ENCODE data around the gene KMT5B.

Gene KMT5B

GRCh38 chr11:68179847-68180246 lies 33.2 kb downstream of the KMT5B start:
- DNase-seq, result no peak

- no peak for DNase-seq
Observed at GRCh38 chr11:68177877-68178276, 35.2 kb downstream of the KMT5B start.

DNA sequence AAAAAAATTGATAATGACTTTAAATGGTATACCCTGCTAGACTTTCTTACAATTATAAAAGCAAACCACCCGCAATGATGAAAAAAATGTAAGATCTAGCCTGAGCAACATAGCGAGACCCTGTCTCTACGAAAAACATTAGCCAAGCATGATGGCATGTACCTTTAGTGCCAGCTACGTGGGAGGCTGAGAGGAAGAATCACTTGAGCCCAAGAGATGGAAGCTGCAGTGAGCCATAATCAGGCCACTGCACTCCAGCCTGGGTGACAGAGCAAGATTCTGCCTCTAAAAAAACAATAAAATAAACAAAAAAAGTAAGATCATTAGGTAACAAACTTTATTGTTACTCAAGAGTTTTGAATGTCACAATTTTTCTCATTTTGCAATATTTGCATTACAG lies 39.2 kb downstream of the KMT5B start:
- no peak for DNase-seq

DNA sequence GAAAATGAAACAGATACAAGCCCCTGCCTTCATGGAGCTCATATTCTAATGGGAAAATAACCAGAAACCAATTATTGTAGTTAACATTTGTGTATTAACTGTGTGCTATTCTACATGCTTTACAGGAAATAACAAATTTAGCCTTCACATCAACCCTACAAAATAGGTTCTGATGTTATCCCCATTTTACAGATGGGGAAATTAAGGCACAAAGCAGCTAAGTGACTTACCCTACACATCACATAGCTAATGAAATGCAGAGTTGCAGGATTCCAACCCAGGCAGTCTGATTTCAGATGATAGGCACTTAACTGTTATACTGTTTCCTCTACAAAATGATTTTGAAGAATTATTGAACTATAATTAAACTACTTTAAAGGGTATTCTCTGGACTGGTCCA lies 43.7 kb downstream of the KMT5B start:
- DNase-seq, result no peak

DNA sequence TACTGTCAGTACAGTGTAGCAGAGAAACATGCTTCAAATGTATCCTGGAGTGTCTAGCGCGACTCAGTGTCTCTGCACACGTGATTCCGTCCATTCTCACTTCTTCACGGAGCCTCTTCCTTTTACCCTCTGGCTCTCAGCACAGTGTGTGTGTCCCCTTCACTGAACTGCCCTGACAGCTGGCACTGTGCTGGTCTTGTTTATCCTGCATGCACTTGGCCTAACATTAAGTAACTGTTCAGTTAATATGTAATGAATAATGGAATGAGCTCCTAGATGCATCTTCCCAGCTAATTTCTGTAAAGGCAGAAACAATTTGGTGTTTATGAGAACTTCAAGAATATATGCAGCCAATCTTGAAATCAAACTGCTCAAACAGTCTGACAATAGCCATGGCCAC lies 44.4 kb downstream of the KMT5B start:
- no peak for DNase-seq

- no peak for DNase-seq
Observed at GRCh38 chr11:68167474-68167873, 45.6 kb downstream of the KMT5B start.

GRCh38 chr11:68166969-68167368 lies 46.1 kb downstream of the KMT5B start:
- no peak for DNase-seq

DNA sequence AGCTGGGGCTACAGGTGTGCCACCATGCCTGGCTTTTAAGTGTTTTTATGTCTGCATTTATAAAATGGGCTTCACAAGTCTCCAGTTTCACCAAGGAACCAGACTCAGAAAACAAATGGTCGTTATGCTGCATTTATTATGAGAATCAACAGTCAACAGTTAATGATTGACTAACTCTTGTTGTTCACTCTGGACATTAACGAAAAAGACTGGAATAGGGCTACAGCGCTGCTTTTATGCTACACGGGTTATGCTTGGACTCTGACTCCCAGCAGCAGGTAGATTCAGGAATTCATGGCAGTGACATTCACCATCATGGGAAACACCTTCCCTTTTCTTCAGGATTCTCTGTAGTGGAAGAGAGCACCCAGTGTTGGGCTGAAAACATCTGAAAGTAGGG lies 47.5 kb downstream of the KMT5B start:
- no peak for DNase-seq

DNA sequence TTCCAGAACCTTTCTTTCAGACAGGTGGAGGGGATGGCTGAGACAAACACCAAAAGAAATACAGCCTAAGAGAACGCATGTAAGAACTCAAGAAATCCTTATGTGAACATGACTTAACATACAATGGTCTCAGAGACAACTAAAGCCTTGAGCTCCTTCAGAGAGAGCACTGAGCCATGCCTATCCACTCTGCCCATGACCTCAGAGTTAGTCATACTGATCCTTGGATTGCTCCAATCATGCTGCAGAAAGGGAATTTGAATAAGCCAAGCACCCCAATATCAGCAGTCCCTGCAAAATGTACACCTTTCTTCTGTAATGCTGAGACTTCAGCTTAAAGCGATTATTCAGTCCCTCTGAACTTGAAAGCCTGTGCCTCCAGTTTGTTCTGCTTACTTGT lies 48.7 kb downstream of the KMT5B start:
- DNase-seq, result no peak

DNA sequence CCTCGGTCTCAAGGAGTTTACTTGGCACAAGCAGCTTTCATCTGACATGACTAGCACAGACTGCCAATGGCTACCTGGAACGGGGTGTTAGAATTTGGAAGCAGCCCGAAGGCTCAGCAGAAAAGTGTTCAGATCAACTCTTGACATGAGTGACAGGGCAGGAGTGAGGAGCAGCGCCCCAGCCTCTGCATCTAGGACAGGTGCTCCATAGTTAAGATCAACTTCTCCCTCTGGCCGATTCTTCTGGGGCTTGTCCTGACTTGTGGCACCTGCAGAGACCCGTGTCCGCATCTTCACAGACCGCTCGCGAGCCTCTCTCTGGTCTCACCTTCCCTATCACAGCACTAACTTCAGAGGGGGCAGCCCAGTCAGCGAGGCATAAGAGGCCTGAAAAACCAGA lies 49.4 kb downstream of the KMT5B start:
- DNase-seq, result no peak

GRCh38 chr11:68160100-68160695 lies 52.9 kb downstream of the KMT5B start:
- DNase-seq, result no peak

- no peak for DNase-seq
Observed at GRCh38 chr11:68159665-68160064, 53.4 kb downstream of the KMT5B start.

- no peak for DNase-seq
Observed at GRCh38 chr11:68159161-68159560, 53.9 kb downstream of the KMT5B start.

- DNase-seq, result no peak
Observed at GRCh38 chr11:68158580-68158979, 54.5 kb downstream of the KMT5B start.

DNA sequence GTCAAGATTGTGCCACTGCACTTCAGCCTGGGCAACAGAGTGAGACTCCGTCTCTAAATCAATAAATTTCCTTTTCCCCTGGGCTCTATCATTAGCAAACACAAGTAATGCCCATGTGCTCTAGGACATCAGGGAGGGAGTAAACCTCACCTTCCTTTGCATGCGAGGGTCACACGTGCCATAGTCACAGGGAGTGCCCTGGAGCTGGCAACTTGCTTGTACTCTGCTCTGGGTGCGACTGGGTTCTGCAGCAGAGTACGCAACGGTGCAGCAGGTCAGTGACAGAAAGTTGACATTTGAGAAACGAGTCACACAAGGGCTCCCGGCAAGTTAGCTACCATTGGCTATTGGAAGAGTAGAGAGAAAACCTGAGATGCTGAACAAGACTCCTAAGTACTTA lies 59.4 kb downstream of the KMT5B start:
- no peak for DNase-seq

GRCh38 chr11:68150037-68150436 lies 63.1 kb downstream of the KMT5B start:
- no peak for DNase-seq

GRCh38 chr11:68149417-68149816 lies 63.7 kb downstream of the KMT5B start:
- no peak for DNase-seq

- no peak for DNase-seq
Observed at GRCh38 chr11:68148879-68149278, 64.2 kb downstream of the KMT5B start.

GRCh38 chr11:68148071-68148805 lies 64.9 kb downstream of the KMT5B start:
- DNase-seq, result no peak

DNA sequence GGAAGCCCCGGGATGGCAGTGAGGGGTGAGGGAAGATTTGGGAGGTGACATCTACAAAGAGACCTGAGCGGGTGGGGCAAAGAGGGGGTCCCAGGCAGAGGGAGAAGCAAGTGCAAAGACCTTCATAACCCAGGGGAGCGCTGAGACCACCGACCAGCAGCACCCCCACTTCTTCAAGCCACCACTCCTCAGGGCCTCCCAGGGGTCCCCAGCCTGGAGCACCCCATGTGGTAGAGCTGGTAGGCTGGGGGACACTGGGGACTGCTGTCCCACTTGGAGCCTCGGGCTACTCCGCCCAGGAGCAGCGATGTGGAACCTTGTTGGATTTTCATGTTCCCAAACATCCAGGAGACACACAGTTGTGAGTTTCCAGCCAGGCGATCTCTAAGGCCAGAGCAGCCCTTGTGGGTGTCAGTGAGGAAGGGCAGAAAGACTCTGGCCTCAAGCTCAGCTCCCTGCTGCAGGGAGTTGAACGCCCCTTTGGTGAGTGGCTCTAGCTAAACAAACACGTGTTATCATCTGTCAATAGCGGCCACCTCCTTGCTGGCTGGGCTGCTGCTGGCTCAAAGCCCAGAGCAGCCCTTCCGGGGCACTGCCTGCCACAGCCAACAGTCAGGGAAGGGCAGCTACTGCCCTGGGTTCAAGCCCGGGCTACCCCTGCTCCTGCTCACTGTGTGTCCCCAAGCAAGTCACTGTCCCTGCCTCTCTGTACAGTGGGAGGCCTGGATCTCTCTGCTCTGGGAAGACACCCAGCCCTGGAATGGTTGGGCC lies 66.2 kb downstream of the KMT5B start:
- DNase-seq, result peak; percentile 81

GRCh38 chr11:68146010-68146540 lies 67.0 kb downstream of the KMT5B start:
- peak; percentile 87 for DNase-seq

DNA sequence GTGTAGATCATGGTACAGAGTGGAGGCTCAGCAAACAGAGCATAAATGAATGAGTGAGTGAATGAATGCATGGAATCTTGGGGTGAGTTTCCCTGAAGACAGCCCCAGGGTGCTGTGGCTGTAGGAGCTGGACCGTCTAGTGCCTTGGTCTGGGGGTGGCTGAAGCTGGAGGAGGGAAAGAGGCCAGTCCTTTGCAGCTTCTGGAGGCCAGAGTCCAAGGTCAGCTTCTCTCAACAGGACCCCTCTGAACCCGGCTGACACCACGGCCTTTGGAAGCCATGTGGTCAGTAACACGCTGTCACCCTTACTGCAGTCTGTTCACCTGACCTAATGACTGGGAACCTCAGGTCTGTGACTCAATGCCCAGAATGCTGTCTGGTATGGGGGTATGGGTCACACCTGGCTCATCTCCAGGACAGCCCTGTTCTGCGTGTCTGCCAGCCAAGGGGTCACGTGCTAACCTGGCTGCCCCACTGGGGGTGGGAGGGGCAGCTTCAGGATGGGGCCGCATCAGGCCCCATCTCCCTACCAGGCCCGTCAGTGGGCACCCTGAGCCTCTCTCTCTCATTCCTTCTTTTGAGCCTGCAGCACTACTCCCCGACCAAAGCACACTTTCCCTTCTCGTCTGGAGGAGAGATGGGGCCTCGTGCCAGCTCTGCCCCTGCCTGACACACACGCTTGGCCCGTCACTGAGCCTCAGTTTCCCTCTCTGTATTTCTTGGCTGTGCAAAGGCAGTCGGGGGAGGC lies 67.8 kb downstream of the KMT5B start:
- DNase-seq, result no peak

DNA sequence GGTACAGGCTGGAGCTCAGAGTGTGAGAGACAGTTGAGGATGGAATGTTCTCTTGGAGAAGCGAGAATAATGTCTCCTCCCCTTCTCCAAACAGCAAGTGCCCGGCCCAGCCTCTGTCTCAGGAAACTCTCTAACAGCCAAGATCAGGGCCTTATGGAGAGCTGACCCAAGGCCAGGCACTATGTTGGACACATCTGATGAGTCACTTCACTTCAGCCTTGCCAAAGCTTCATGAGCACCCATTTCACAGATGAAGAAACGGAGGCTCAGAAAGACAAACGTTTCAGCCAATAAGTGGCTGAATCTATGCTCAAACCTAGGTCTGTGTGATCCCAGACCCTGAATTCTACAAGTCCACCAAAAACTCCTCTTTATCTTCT lies 69.8 kb downstream of the KMT5B start:
- DNase-seq, result no peak

Data from NCI-H2029 treated with DMSO at 0.1 percent for 48 hours (cell line).